ENCODE results near the gene KLHL6. TPM values are rescaled to one million over a fixed set of nuclear protein-coding genes. Genes with fewer than 3 reads are reported as not detected.
"Not testable (repeated sequence)": the region's sequence is repeated elsewhere in the genome, so short reads cannot be mapped to it uniquely, and the experiment has no call there.

KLHL6 gene
- total RNA-seq (ENCODE audit: insufficient read depth, low replicate concordance): 4.3 TPM

GRCh38 chr3:183555541-183556081 is at the start of gene KLHL6:
Gene KLHL6 (minus strand): TSS chr3:183555706. CDS start chr3:183555653, 53 bp downstream.
- peak; percentile 23 for DNase-seq (ENCODE audit: low spot score)

- DNase-seq (ENCODE audit: low spot score): no peak
Measured at GRCh38 chr3:183597959-183598358, 42.5 kb upstream of the KLHL6 start.

GRCh38 chr3:183594636-183595035 is 39.1 kb upstream of the KLHL6 start:
- DNase-seq (ENCODE audit: low spot score): no peak

GRCh38 chr3:183592821-183593220 is 37.3 kb upstream of the KLHL6 start:
- DNase-seq (ENCODE audit: low spot score): no peak

- DNase-seq (ENCODE audit: low spot score): no peak
Measured at GRCh38 chr3:183591881-183592521, 36.5 kb upstream of the KLHL6 start.

- DNase-seq (ENCODE audit: low spot score): no peak
Measured at GRCh38 chr3:183590442-183590841, 34.9 kb upstream of the KLHL6 start.

GRCh38 chr3:183587336-183587735 is 31.8 kb upstream of the KLHL6 start:
- peak; percentile 17 for DNase-seq (ENCODE audit: low spot score)

GRCh38 chr3:183586477-183586876 is 31.0 kb upstream of the KLHL6 start:
- no peak for DNase-seq (ENCODE audit: low spot score)

GRCh38 chr3:183584914-183585280 is 29.4 kb upstream of the KLHL6 start:
- DNase-seq (ENCODE audit: low spot score): no peak

- peak; percentile 78 for DNase-seq (ENCODE audit: low spot score)
Measured at GRCh38 chr3:183584246-183584913, 28.9 kb upstream of the KLHL6 start.

GRCh38 chr3:183583331-183584245 is 28.1 kb upstream of the KLHL6 start:
- DNase-seq (ENCODE audit: low spot score): no peak

GRCh38 chr3:183582161-183582560 is 26.7 kb upstream of the KLHL6 start:
- DNase-seq (ENCODE audit: low spot score): no peak

GRCh38 chr3:183581496-183582155 is 26.1 kb upstream of the KLHL6 start:
- DNase-seq (ENCODE audit: low spot score): no peak

GRCh38 chr3:183579967-183580900 is 24.7 kb upstream of the KLHL6 start:
- DNase-seq (ENCODE audit: low spot score): peak; percentile 82

- DNase-seq (ENCODE audit: low spot score): no peak
Measured at GRCh38 chr3:183578179-183578578, 22.7 kb upstream of the KLHL6 start.

GRCh38 chr3:183577346-183577745 is 21.8 kb upstream of the KLHL6 start:
- no peak for DNase-seq (ENCODE audit: low spot score)

GRCh38 chr3:183576487-183577107 is 21.1 kb upstream of the KLHL6 start:
- peak; percentile 28 for DNase-seq (ENCODE audit: low spot score)

GRCh38 chr3:183572935-183573334 is 17.4 kb upstream of the KLHL6 start:
- no peak for DNase-seq (ENCODE audit: low spot score)

- DNase-seq (ENCODE audit: low spot score): not testable (repeated sequence)
Measured at GRCh38 chr3:183570191-183570590, 14.7 kb upstream of the KLHL6 start.

GRCh38 chr3:183566880-183567279 is 11.4 kb upstream of the KLHL6 start:
- no peak for DNase-seq (ENCODE audit: low spot score)

Data from umbilical cord (tissue), 2 donors.